IMR-90 (cell line): ENCODE results near the gene CYP11A1. TPM values are rescaled to one million over a fixed set of nuclear protein-coding genes. Genes with fewer than 3 reads are reported as not detected.

ENCODE experiments used
- ATAC-seq: fragments of 200-7000 bp; cut with Tn5 transposase; 2 replicates; pipeline ENCODE4 v1.9.1; 2020; ENCODE audit warnings: low read depth, mild to moderate bottlenecking, moderate library complexity
- BruUV-seq: library from RNA; stranded (reverse); fragments of 400-500 nt; replicated peaks from 2 replicates; lab custom pipeline; 2021; lab: Mats Ljungman, UMichigan
- CTCF ChIA-PET: fragments of 300-600 bp; formaldehyde crosslinking; extraction: SDS; loops from one replicate; lab custom pipeline; 2021; ENCODE audit warnings: antibody characterized with exemption; lab: Yijun Ruan, JAX
- POLR2A ChIA-PET: fragments of 300-600 bp; sonication (Branson Sonifier 250); formaldehyde crosslinking; loops from one replicate; lab custom pipeline; 2022; ENCODE audit warnings: antibody characterized with exemption; ENCODE audit not compliant: unreplicated experiment; lab: Charles Lee
- DNase-seq: peaks from one replicate; pipeline ENCODE4 v3.0.0; 2013
- H2AFZ ChIP-seq: replicated peaks from 2 replicates; pipeline ENCODE3; 2013; ENCODE audit warnings: low read length, mild to moderate bottlenecking; ENCODE audit not compliant: poor library complexity
- H2AK5ac ChIP-seq: 2 replicates; pipeline ENCODE4 v1.6.1; 2013; ENCODE audit warnings: low read depth, low read length, inconsistent platforms
- H2AK9ac ChIP-seq: replicated peaks from 2 replicates; pipeline ENCODE3; 2013; ENCODE audit warnings: mild to moderate bottlenecking, low read depth, low read length, moderate library complexity; ENCODE audit not compliant: poor library complexity
- H2BK120ac ChIP-seq: 2 replicates; pipeline ENCODE4 v1.6.1; 2013; ENCODE audit warnings: low read depth, low read length, inconsistent platforms
- H2BK15ac ChIP-seq: 3 replicates; pipeline ENCODE4 v1.6.1; 2013; ENCODE audit warnings: low read depth, low read length, inconsistent platforms
- H2BK20ac ChIP-seq: 2 replicates; pipeline ENCODE4 v1.6.1; 2013; ENCODE audit warnings: low read depth, mild to moderate bottlenecking, inconsistent platforms, low read length, moderate library complexity
- H2BK5ac ChIP-seq: 2 replicates; pipeline ENCODE4 v1.6.1; 2013; ENCODE audit warnings: mild to moderate bottlenecking, low read depth, low read length, inconsistent platforms; ENCODE audit not compliant: poor library complexity, severe bottlenecking
- H3K14ac ChIP-seq: replicated peaks from 2 replicates; pipeline ENCODE4 v1.6.1; 2013; ENCODE audit warnings: low read depth, low read length, inconsistent platforms
- H3K18ac ChIP-seq: 2 replicates; pipeline ENCODE4 v1.6.1; 2013; ENCODE audit warnings: low read depth, low read length, control low read depth
- H3K23ac ChIP-seq: 2 replicates; pipeline ENCODE4 v1.6.1; 2013; ENCODE audit warnings: low read depth, low read length, inconsistent platforms
- H3K27ac ChIP-seq: 2 replicates; pipeline ENCODE4 v1.5.1; 2013; ENCODE audit warnings: mild to moderate bottlenecking, control low read depth, low read length; ENCODE audit not compliant: insufficient read depth
- H3K27me3 ChIP-seq: 2 replicates; pipeline ENCODE4 v1.6.1; 2013; ENCODE audit warnings: low read length; ENCODE audit not compliant: control insufficient read depth, insufficient read depth
- H3K36me3 ChIP-seq: 2 replicates; pipeline ENCODE4 v1.6.1; 2013; ENCODE audit warnings: low read length, mixed read lengths; ENCODE audit not compliant: control insufficient read depth, insufficient read depth
- H3K4ac ChIP-seq: 2 replicates; pipeline ENCODE4 v1.6.1; 2013; ENCODE audit warnings: low read depth, low read length, inconsistent platforms
- H3K4me1 ChIP-seq: 2 replicates; pipeline ENCODE4 v1.6.1; 2013; ENCODE audit warnings: low read length, mixed read lengths; ENCODE audit not compliant: control insufficient read depth, insufficient read depth
- H3K4me2 ChIP-seq: 2 replicates; pipeline ENCODE4 v1.6.1; 2013; ENCODE audit warnings: low read depth, mild to moderate bottlenecking, control low read depth, low read length, moderate library complexity
- H3K4me3 ChIP-seq: 2 replicates; pipeline ENCODE4 v1.5.1; 2013; ENCODE audit warnings: low read depth, mild to moderate bottlenecking, control low read depth, low read length, moderate library complexity; ENCODE audit not compliant: insufficient read depth
- H3K56ac ChIP-seq: 2 replicates; pipeline ENCODE4 v1.6.1; 2013; ENCODE audit warnings: low read length, inconsistent platforms; ENCODE audit not compliant: insufficient read depth; ENCODE audit errors: extremely low read depth
- H3K79me1 ChIP-seq, 2 experiments: 2 replicates each; pipeline ENCODE4 v1.6.1; 2013; ENCODE audit warnings: low read length in 2 of 2, inconsistent platforms in 1 of 2, low read depth in 1 of 2
- H3K9ac ChIP-seq: 2 replicates; pipeline ENCODE4 v1.6.1; 2013; ENCODE audit warnings: low read depth, low read length, control low read depth
- H3K9me1 ChIP-seq: 2 replicates; pipeline ENCODE4 v1.6.1; 2013; ENCODE audit warnings: low read length, inconsistent platforms; ENCODE audit not compliant: insufficient read depth
- H3K9me3 ChIP-seq: 2 replicates; pipeline ENCODE4 v1.6.1; 2013; ENCODE audit warnings: low read length; ENCODE audit not compliant: control insufficient read depth, insufficient read depth
- H4K20me1 ChIP-seq: 2 replicates; pipeline ENCODE4 v1.6.1; 2013; ENCODE audit warnings: low read length, inconsistent platforms; ENCODE audit not compliant: insufficient read depth
- H4K5ac ChIP-seq: 2 replicates; pipeline ENCODE4 v1.6.1; 2013; ENCODE audit warnings: mild to moderate bottlenecking, low read depth, low read length, control low read depth
- H4K8ac ChIP-seq, 2 experiments: 2 replicates each; pipeline ENCODE4 v1.6.1; 2013; ENCODE audit warnings: low read depth in 2 of 2, low read length in 2 of 2, control low read depth in 1 of 2, inconsistent platforms in 1 of 2
- H4K91ac ChIP-seq: 2 replicates; pipeline ENCODE4 v1.6.1; 2013; ENCODE audit warnings: low read depth, low read length, inconsistent platforms; ENCODE audit not compliant: insufficient read depth
- ELK1 ChIP-seq: fragments of 150-350 bp; IDR thresholded peaks from 2 replicates; pipeline ENCODE4 v1.6.1; 2016; ENCODE audit warnings: low read depth, mild to moderate bottlenecking, low read length, moderate library complexity, borderline replicate concordance
- FOS ChIP-seq: fragments of 150-350 bp; IDR thresholded peaks from 2 replicates; pipeline ENCODE4 v1.6.1; 2016; ENCODE audit warnings: low read depth, low read length
- MAFK ChIP-seq: IDR thresholded peaks from 2 replicates; pipeline ENCODE4 v1.6.1; 2012; ENCODE audit warnings: low read depth, low read length, improper control_type of control experiment
- MAZ ChIP-seq: IDR thresholded peaks from 2 replicates; pipeline ENCODE4 v1.6.1; 2012; ENCODE audit warnings: low read depth, mild to moderate bottlenecking, low read length, improper control_type of control experiment, moderate library complexity, borderline replicate concordance
- NFE2L2 ChIP-seq: fragments of 150-350 bp; IDR thresholded peaks from 2 replicates; pipeline ENCODE4 v1.6.1; 2016; ENCODE audit warnings: low read depth, mild to moderate bottlenecking, low read length
- POLR2A ChIP-seq: IDR thresholded peaks from 2 replicates; pipeline ENCODE4 v1.6.1; 2012; ENCODE audit warnings: mild to moderate bottlenecking, low read depth, low read length
- RAD21 ChIP-seq: IDR thresholded peaks from 2 replicates; pipeline ENCODE4 v1.6.1; 2012; ENCODE audit warnings: low read length, improper control_type of control experiment
- RCOR1 ChIP-seq: IDR thresholded peaks from 2 replicates; pipeline ENCODE4 v1.6.1; 2012; ENCODE audit warnings: mild to moderate bottlenecking, low read length, improper control_type of control experiment; ENCODE audit not compliant: insufficient replicate concordance
- RFX5 ChIP-seq: IDR thresholded peaks from 2 replicates; pipeline ENCODE4 v1.8.0; 2012; ENCODE audit warnings: low read depth, mild to moderate bottlenecking, low read length, moderate library complexity
- SMC3 ChIP-seq: fragments of 150-350 bp; IDR thresholded peaks from 2 replicates; pipeline ENCODE4 v1.6.1; 2016; ENCODE audit warnings: low read depth, mild to moderate bottlenecking, antibody characterized with exemption, low read length, moderate library complexity
- USF2 ChIP-seq: fragments of 150-350 bp; IDR thresholded peaks from 2 replicates; pipeline ENCODE4 v1.6.1; 2017; ENCODE audit warnings: mild to moderate bottlenecking, antibody characterized with exemption, low read length, low read depth
- WGBS, 2 experiments: methylation state at CpG; one replicate each; pipeline versions ENCODE4 v1.1.5 to v1.1.7; 2013; ENCODE audit warnings: missing lambda C conversion rate in 2 of 2; ENCODE audit not compliant: insufficient read length in 1 of 2; ENCODE audit errors: extremely low coverage in 2 of 2; 5-methylcytosine and 5-hydroxymethylcytosine counted together
- dilution Hi-C: fragments of 300-500 bp; cut with HindIII; formaldehyde crosslinking; loops from one replicate; pipeline ENCODE4 v1.14.3; 2018; ENCODE audit warnings: low sequenced_read_pairs; ENCODE audit not compliant: unreplicated experiment
- in situ Hi-C: fragments of 300-500 bp; cut with MboI; formaldehyde crosslinking; loops from 3 replicates; pipeline ENCODE4 v1.14.3; 2019; ENCODE audit warnings: low sequenced_read_pairs, inconsistent platforms, mixed read lengths
- intact Hi-C: fragments of 100-400 bp; cut with micrococcal nuclease; formaldehyde crosslinking; loops from 2 replicates; pipeline ENCODE4 v1.10.0; 2022
- polyA plus RNA-seq, 3 experiments: library from polyadenylated mRNA; depleted of rRNA; stranded (reverse); fragments of >200 nt; gene quantifications; 2 replicates each; pipeline ENCODE4 v1.2.3, GENCODE V29; 2012; ENCODE audit warnings: low replicate concordance in 1 of 3
- total RNA-seq: library from RNA; depleted of rRNA; stranded (reverse); fragments of >200 nt; gene quantifications from 2 replicates; pipeline ENCODE4 v1.2.3, GENCODE V29; 2012

The CYP11A1 gene
- total and polyA plus RNA-seq, 2 of the 4 experiments (the other 2 are of a cell fraction), result 0.18 to 0.50 TPM

GRCh38 chr15:74399511-74400312 lies 32.3 kb upstream of the CYP11A1 start:
- Histone ChIP-seq H3K4ac (peak overlapping the region; percentile 91), H3K14ac (peak overlapping the region; percentile 97), H3K9ac (peak overlapping the region; percentile 19; the same call in 1 of the 2 replicates), H2BK120ac (peak overlapping the region; percentile 95), H3K18ac (peak overlapping the region; percentile 6; the same call in 1 of the 2 replicates), H4K20me1 (no peaks in the 10 kb centered on the region), H2BK15ac (peak overlapping the region; percentile 86; the same call in 1 of the 3 replicates), H3K9me1 (peaks cover 46% of the 10 kb centered on the region), H3K36me3 (no peaks in the 10 kb centered on the region), H3K23ac (peak overlapping the region; percentile 84), H3K4me2 (no peak overlapping the region), H4K8ac (peak overlapping the region; percentile 42 to 83; a peak in 3 of 4 replicates), H3K79me1 (peaks cover 0 to 35% of the 10 kb centered on the region in 2 experiments; a peak in 3 of 4 replicates), H2AK5ac (peak overlapping the region; percentile 88), H3K56ac (peak overlapping the region; percentile 28; the same call in 1 of the 2 replicates), H4K5ac (peak overlapping the region; percentile 51; the same call in 1 of the 2 replicates), H2BK5ac (peak overlapping the region; percentile 74), H3K27ac (no peak overlapping the region; the same call in 1 of the 2 replicates), H3K4me1 (peaks cover 42% of the 10 kb centered on the region), H2BK20ac (peak overlapping the region; percentile 90; the same call in 1 of the 2 replicates), H4K91ac (peak overlapping the region; percentile 77; the same call in 1 of the 2 replicates), H2AK9ac (peak overlapping the region; percentile 95), H3K4me3 (no peak overlapping the region), H2AFZ (peak overlapping the region; percentile 67), H3K27me3 (no peaks in the 10 kb centered on the region), H3K9me3 (no peaks in the 10 kb centered on the region)
- peak; percentile 89 for DNase-seq
- POLR2A ChIA-PET, result no interaction called here
- in situ Hi-C loops, result no loop called here
- CTCF ChIA-PET, result no interaction called here
- no TSS peak for BruUV-seq
- no CpG with 5 or more reads among the region's 5 CpGs for WGBS, 2 experiments
- TF ChIP-seq SMC3 (0 out of 2 replicates have a peak, but pooled peaks have one; percentile 2), MAFK (no peak), POLR2A (no peak; the same call in 1 of the 2 replicates), NFE2L2 (peak; percentile 40; the same call in 1 of the 2 replicates), USF2 (no peak), FOS (peak; percentile 28; the same call in 1 of the 2 replicates), RFX5 (no peak), RCOR1 (peak; percentile 65), MAZ (peak; percentile 64), RAD21 (no peak), ELK1 (no peak)
- intact Hi-C loops, result no loop called here
- dilution Hi-C loops, result no loop called here
- no peak; the same call in 1 of the 2 replicates for ATAC-seq
